HCT116 (cell line): ENCODE results near the gene ZC3H8. TPM values are rescaled to one million over a fixed set of nuclear protein-coding genes. Genes with fewer than 3 reads are reported as not detected.

Experiments used
- ATAC-seq: fragments of 200-7000 bp; cut with Tn5 transposase; 2 replicates; pipeline ENCODE4 v1.9.1; 2020; ENCODE audit warnings: mild to moderate bottlenecking, moderate library complexity
- BruUV-seq: library from RNA; stranded (reverse); fragments of 400-500 nt; replicated peaks from 2 replicates; lab custom pipeline; 2021; lab: Mats Ljungman, UMichigan
- CTCF ChIA-PET: fragments of 300-600 bp; sonication (Branson Sonifier 250); formaldehyde crosslinking; loops from one replicate; lab custom pipeline; 2021; ENCODE audit warnings: antibody characterized with exemption; lab: Charles Lee
- POLR2A ChIA-PET: fragments of 300-600, 350-600 bp; sonication (Branson Sonifier 250); formaldehyde crosslinking; loops from one replicate; lab custom pipeline; 2021; ENCODE audit warnings: antibody characterized with exemption; lab: Charles Lee
- RAD21 ChIA-PET, 2 experiments: fragments of 300-600 bp; sonication (Branson Sonifier 250); formaldehyde crosslinking; loops; one replicate each; lab custom pipeline; 2023; ENCODE audit warnings: low total read pairs in 2 of 2; ENCODE audit not compliant: uncharacterized antibody in 2 of 2, unreplicated experiment in 2 of 2, low non-redundant PET in 1 of 2; lab: Charles Lee
- DNase-seq: peaks from one replicate; pipeline ENCODE4 v3.0.0-alpha.2; 2010; ENCODE audit warnings: low read depth, low spot score
- H2AFZ ChIP-seq: fragments of 200-600 bp; shearing (Covaris generic), sonication (generic); 2 replicates; pipeline ENCODE4 v1.6.1; 2017; ENCODE audit warnings: low read depth, mixed run types, mixed read lengths, antibody characterized with exemption, low read length; ENCODE audit not compliant: poor library complexity, severe bottlenecking
- H3K27ac ChIP-seq: 2 replicates; pipeline ENCODE4 v1.5.1; 2012; ENCODE audit warnings: low read depth, low read length
- H3K27me3 ChIP-seq: fragments of 200-600 bp; sonication (generic); 2 replicates; pipeline ENCODE4 v1.6.1; 2016; ENCODE audit warnings: mixed run types, low read length, mixed read lengths; ENCODE audit not compliant: insufficient read depth
- H3K36me3 ChIP-seq, 2 experiments: fragments of 200-500 bp in 1 of 2; fragments of 200-600 bp in 1 of 2; sonication (Bioruptor generic) in 1 of 2; sonication (generic) in 1 of 2; 2 replicates each; pipeline versions ENCODE4 v1.5.1 to v1.6.1; 2014 to 2016; ENCODE audit warnings: low read length in 2 of 2, inconsistent platforms in 1 of 2, mixed read lengths in 1 of 2, mixed run types in 1 of 2; ENCODE audit not compliant: insufficient read depth in 2 of 2, control insufficient read depth in 1 of 2
- H3K4me1 ChIP-seq, 2 experiments: fragments of 200-600 bp in 1 of 2; sonication (generic) in 1 of 2; 2 replicates each; pipeline versions ENCODE4 v1.5.1 to v1.6.1; 2012 to 2017; ENCODE audit warnings: low read length in 2 of 2, inconsistent platforms in 1 of 2, mild to moderate bottlenecking in 1 of 2, mixed read lengths in 1 of 2, mixed run types in 1 of 2, moderate library complexity in 1 of 2; ENCODE audit not compliant: insufficient read depth in 2 of 2, control insufficient read depth in 1 of 2
- H3K4me2 ChIP-seq: fragments of 200-600 bp; sonication (generic); 2 replicates; pipeline ENCODE4 v1.6.1; 2017; ENCODE audit warnings: mixed run types, low read length, mixed read lengths
- H3K4me3 ChIP-seq, 2 experiments: fragments of 200-600 bp in 1 of 2; sonication (generic) in 1 of 2; replicated peaks in 1 of 2; 2 replicates each; pipeline ENCODE4 v1.5.1; 2011 to 2016; ENCODE audit warnings: low read length in 2 of 2, control low read depth in 1 of 2, low read depth in 1 of 2, mild to moderate bottlenecking in 1 of 2, mixed read lengths in 1 of 2, mixed run types in 1 of 2
- H3K79me2 ChIP-seq: fragments of 200-600 bp; sonication (generic); 2 replicates; pipeline ENCODE4 v1.6.1; 2017; ENCODE audit warnings: mild to moderate bottlenecking, mixed run types, low read length, moderate library complexity, mixed read lengths; ENCODE audit not compliant: insufficient read depth
- H3K9ac ChIP-seq: fragments of 200-600 bp; sonication (generic); 2 replicates; pipeline ENCODE4 v1.6.1; 2016; ENCODE audit warnings: low read length, mixed read lengths
- H3K9me2 ChIP-seq: fragments of 200-600 bp; sonication (generic), shearing (Covaris generic); 2 replicates; pipeline ENCODE4 v1.6.1; 2017; ENCODE audit warnings: mixed run types, mild to moderate bottlenecking, moderate library complexity; ENCODE audit not compliant: insufficient read depth
- H3K9me3 ChIP-seq, 2 experiments: fragments of 200-500 bp in 1 of 2; fragments of 200-600 bp in 1 of 2; sonication (Bioruptor generic) in 1 of 2; sonication (generic) in 1 of 2; 2 replicates each; pipeline ENCODE4 v1.6.1; 2014 to 2017; ENCODE audit warnings: low read length in 2 of 2, mixed read lengths in 2 of 2, inconsistent platforms in 1 of 2, low read depth in 1 of 2, mild to moderate bottlenecking in 1 of 2, mixed run types in 1 of 2, moderate library complexity in 1 of 2; ENCODE audit not compliant: control insufficient read depth in 1 of 2, insufficient read depth in 1 of 2
- H4K20me1 ChIP-seq: fragments of 200-600 bp; sonication (generic), shearing (Covaris generic); 2 replicates; pipeline ENCODE4 v1.6.1; 2017; ENCODE audit warnings: mixed run types, mild to moderate bottlenecking, moderate library complexity; ENCODE audit not compliant: insufficient read depth
- CBX3 ChIP-seq: IDR thresholded peaks from 2 replicates; pipeline ENCODE4 v1.6.1; 2012; ENCODE audit warnings: low read depth
- CEBPB ChIP-seq: IDR thresholded peaks from 2 replicates; pipeline ENCODE4 v1.6.1; 2012; ENCODE audit warnings: low read depth
- EGR1 ChIP-seq: IDR thresholded peaks from 2 replicates; pipeline ENCODE4 v1.6.1; 2012; ENCODE audit warnings: low read depth
- ELF1 ChIP-seq: IDR thresholded peaks from 2 replicates; pipeline ENCODE4 v1.6.1; 2012; ENCODE audit warnings: low read depth, borderline replicate concordance
- EZH2 ChIP-seq: fragments of 200-600 bp; sonication (generic); IDR thresholded peaks from 2 replicates; pipeline ENCODE4 v1.6.1; 2017; ENCODE audit warnings: antibody characterized with exemption, mixed run types
- EZH2phosphoT487 ChIP-seq: fragments of 200-600 bp; IDR thresholded peaks from 2 replicates; pipeline ENCODE4 v1.6.1; 2018; ENCODE audit warnings: antibody characterized with exemption, borderline replicate concordance
- JUND ChIP-seq: IDR thresholded peaks from 2 replicates; pipeline ENCODE4 v1.6.1; 2012
- POLR2AphosphoS5 ChIP-seq: IDR thresholded peaks from 2 replicates; pipeline ENCODE4 v1.6.1; 2011; ENCODE audit warnings: mild to moderate bottlenecking, low read depth, low read length, moderate library complexity
- SIN3A ChIP-seq: IDR thresholded peaks from 2 replicates; pipeline ENCODE4 v1.6.1; 2012; ENCODE audit warnings: low read depth
- TCF7L2 ChIP-seq: IDR thresholded peaks from 2 replicates; pipeline ENCODE4 v1.7.0; 2011; ENCODE audit warnings: borderline replicate concordance, inconsistent platforms; ENCODE audit not compliant: insufficient read depth, insufficient read length; ENCODE audit errors: extremely low read depth
- YY1 ChIP-seq: IDR thresholded peaks from 2 replicates; pipeline ENCODE4 v1.6.1; 2011; ENCODE audit warnings: low read length, low read depth, moderate library complexity, mild to moderate bottlenecking; ENCODE audit not compliant: insufficient replicate concordance; ENCODE audit errors: extremely low read depth
- ZFX ChIP-seq: fragments of 450-650 bp; IDR thresholded peaks from 2 replicates; pipeline ENCODE4 v1.6.1; 2017
- ZNF274 ChIP-seq: fragments of 200-500 bp; sonication (Bioruptor generic); IDR thresholded peaks from 2 replicates; pipeline ENCODE4 v1.6.1; 2014; ENCODE audit warnings: mild to moderate bottlenecking, low read depth, low read length, inconsistent platforms
- intact Hi-C: fragments of 100-400 bp; cut with micrococcal nuclease; formaldehyde crosslinking; loops from 2 replicates; pipeline ENCODE4 v1.10.0; 2022
- total RNA-seq: library from RNA; stranded (reverse); gene quantifications from one replicate; pipeline ENCODE4 v1.2.1, GENCODE V29; 2021; ENCODE audit not compliant: unreplicated experiment
- TF ChIP-seq, protein P1 (sequence below), 3 experiments: fragments of 200-600 bp in 1 of 3; sonication (generic) in 1 of 3; IDR thresholded peaks in 2 of 3; conservative IDR thresholded peaks in 1 of 3; 2 replicates each; pipeline ENCODE4 v1.5.1; 2012 to 2017; ENCODE audit warnings: low read depth in 2 of 3, low read length in 2 of 3, antibody characterized with exemption in 1 of 3, borderline replicate concordance in 1 of 3, control low read depth in 1 of 3, mild to moderate bottlenecking in 1 of 3, mixed read lengths in 1 of 3, mixed run types in 1 of 3, moderate library complexity in 1 of 3; ENCODE audit not compliant: insufficient read depth in 1 of 3
- TF ChIP-seq, protein P2 (sequence below): IDR thresholded peaks from 2 replicates; pipeline ENCODE4 v1.6.1; 2012
- TF ChIP-seq, protein P3 (sequence below): IDR thresholded peaks from 2 replicates; pipeline ENCODE4 v1.6.1; 2011; ENCODE audit warnings: mild to moderate bottlenecking, low read length, moderate library complexity; ENCODE audit not compliant: insufficient replicate concordance; ENCODE audit errors: extremely low read depth
- TF ChIP-seq, protein P4 (sequence below): IDR thresholded peaks from 2 replicates; pipeline ENCODE4 v1.6.1; 2012
- TF ChIP-seq, protein P5 (sequence below): IDR thresholded peaks from 2 replicates; pipeline ENCODE4 v1.6.1; 2012; ENCODE audit warnings: low read depth

Gene ZC3H8
- total RNA-seq, 1 experiment from 2014 or later = 13.4 TPM

DNA sequence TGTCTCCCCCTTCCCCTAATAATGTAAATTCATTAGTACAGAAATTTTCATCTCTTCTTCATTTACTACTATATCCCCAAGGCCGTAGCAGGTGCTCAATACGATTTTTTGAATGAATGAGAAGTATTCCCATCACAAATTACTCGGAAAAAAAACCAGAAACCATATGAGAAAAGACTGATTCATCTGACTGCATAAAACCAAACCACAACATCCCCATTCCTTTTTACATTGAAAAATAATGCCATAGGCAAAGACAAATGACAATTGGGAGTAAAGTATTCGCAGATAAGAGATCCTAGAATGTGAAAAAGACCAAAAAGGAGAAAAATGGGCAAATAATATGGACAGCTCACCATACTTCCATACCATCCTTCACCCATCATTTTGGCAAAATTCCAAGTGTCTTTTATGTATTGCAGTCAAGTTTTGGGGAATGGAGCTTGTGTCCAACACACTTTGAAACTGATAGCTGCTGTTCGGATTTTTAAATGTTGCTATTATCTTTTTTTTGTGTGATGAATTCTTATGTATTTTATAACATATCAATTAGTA, 1.5 kb downstream of the ZC3H8 start:
- peaks cover 32% of the 10 kb centered on the region for H3K79me2 ChIP-seq
- ChIA-PET RAD21 (no interaction called here), CTCF (no interaction called here), POLR2A (no interaction called here)
- intact Hi-C loops = no loop called here
- H3K27me3 ChIP-seq = no peaks in the 10 kb centered on the region
- H3K9me2 ChIP-seq = no peaks in the 10 kb centered on the region
- H4K20me1 ChIP-seq = no peaks in the 10 kb centered on the region
- no peak overlapping the region for H3K27ac ChIP-seq
- ATAC-seq (no peak), DNase-seq (no peak)
- no peak overlapping the region for H2AFZ ChIP-seq
- H3K4me2 ChIP-seq = peak overlapping the region; percentile 86; the same call in 1 of the 2 replicates
- peaks cover 0 to 13% of the 10 kb centered on the region in 2 experiments; a peak in 2 of 4 replicates for H3K4me1 ChIP-seq
- BruUV-seq = no TSS peak
- TF ChIP-seq JUND (no peak), TCF7L2 (no peak), CEBPB (no peak), EZH2 (no peak), POLR2AphosphoS5 (no peak), SIN3A (no peak), ZFX (no peak), YY1 (no peak), ZNF274 (no peak), EZH2phosphoT487 (no peak), CBX3 (no peak), ELF1 (no peak), EGR1 (no peak)
- TF ChIP-seq, protein P1, sequence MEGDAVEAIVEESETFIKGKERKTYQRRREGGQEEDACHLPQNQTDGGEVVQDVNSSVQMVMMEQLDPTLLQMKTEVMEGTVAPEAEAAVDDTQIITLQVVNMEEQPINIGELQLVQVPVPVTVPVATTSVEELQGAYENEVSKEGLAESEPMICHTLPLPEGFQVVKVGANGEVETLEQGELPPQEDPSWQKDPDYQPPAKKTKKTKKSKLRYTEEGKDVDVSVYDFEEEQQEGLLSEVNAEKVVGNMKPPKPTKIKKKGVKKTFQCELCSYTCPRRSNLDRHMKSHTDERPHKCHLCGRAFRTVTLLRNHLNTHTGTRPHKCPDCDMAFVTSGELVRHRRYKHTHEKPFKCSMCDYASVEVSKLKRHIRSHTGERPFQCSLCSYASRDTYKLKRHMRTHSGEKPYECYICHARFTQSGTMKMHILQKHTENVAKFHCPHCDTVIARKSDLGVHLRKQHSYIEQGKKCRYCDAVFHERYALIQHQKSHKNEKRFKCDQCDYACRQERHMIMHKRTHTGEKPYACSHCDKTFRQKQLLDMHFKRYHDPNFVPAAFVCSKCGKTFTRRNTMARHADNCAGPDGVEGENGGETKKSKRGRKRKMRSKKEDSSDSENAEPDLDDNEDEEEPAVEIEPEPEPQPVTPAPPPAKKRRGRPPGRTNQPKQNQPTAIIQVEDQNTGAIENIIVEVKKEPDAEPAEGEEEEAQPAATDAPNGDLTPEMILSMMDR (IDR thresholded peaks at IDR 0.05 in 2 of 3, conservative IDR thresholded peaks at IDR 0.05 in 1 of 3; ENCODE audit: borderline replicate concordance in 1 of 3, insufficient read depth in 1 of 3, low read depth in 2 of 3, low read length in 2 of 3) = no peak
- TF ChIP-seq, protein P2, sequence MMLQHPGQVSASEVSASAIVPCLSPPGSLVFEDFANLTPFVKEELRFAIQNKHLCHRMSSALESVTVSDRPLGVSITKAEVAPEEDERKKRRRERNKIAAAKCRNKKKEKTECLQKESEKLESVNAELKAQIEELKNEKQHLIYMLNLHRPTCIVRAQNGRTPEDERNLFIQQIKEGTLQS = no peak
- TF ChIP-seq, protein P3, sequence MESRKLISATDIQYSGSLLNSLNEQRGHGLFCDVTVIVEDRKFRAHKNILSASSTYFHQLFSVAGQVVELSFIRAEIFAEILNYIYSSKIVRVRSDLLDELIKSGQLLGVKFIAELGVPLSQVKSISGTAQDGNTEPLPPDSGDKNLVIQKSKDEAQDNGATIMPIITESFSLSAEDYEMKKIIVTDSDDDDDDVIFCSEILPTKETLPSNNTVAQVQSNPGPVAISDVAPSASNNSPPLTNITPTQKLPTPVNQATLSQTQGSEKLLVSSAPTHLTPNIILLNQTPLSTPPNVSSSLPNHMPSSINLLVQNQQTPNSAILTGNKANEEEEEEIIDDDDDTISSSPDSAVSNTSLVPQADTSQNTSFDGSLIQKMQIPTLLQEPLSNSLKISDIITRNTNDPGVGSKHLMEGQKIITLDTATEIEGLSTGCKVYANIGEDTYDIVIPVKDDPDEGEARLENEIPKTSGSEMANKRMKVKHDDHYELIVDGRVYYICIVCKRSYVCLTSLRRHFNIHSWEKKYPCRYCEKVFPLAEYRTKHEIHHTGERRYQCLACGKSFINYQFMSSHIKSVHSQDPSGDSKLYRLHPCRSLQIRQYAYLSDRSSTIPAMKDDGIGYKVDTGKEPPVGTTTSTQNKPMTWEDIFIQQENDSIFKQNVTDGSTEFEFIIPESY = no peak
- TF ChIP-seq, protein P4, sequence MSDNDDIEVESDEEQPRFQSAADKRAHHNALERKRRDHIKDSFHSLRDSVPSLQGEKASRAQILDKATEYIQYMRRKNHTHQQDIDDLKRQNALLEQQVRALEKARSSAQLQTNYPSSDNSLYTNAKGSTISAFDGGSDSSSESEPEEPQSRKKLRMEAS = no peak
- TF ChIP-seq, protein P5, sequence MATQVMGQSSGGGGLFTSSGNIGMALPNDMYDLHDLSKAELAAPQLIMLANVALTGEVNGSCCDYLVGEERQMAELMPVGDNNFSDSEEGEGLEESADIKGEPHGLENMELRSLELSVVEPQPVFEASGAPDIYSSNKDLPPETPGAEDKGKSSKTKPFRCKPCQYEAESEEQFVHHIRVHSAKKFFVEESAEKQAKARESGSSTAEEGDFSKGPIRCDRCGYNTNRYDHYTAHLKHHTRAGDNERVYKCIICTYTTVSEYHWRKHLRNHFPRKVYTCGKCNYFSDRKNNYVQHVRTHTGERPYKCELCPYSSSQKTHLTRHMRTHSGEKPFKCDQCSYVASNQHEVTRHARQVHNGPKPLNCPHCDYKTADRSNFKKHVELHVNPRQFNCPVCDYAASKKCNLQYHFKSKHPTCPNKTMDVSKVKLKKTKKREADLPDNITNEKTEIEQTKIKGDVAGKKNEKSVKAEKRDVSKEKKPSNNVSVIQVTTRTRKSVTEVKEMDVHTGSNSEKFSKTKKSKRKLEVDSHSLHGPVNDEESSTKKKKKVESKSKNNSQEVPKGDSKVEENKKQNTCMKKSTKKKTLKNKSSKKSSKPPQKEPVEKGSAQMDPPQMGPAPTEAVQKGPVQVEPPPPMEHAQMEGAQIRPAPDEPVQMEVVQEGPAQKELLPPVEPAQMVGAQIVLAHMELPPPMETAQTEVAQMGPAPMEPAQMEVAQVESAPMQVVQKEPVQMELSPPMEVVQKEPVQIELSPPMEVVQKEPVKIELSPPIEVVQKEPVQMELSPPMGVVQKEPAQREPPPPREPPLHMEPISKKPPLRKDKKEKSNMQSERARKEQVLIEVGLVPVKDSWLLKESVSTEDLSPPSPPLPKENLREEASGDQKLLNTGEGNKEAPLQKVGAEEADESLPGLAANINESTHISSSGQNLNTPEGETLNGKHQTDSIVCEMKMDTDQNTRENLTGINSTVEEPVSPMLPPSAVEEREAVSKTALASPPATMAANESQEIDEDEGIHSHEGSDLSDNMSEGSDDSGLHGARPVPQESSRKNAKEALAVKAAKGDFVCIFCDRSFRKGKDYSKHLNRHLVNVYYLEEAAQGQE = no peak
- H3K36me3 ChIP-seq = peaks cover 0 to 3% of the 10 kb centered on the region in 2 experiments; a peak in 1 of 4 replicates
- no peak overlapping the region for H3K4me3 ChIP-seq
- H3K9ac ChIP-seq = no peak overlapping the region
- H3K9me3 ChIP-seq = no peaks in the 10 kb centered on the region
